UCSD-AML1 (cell line): Measurements from ENCODE around the gene CD47.

Experiments
- DNase-seq: peaks from one replicate; lab custom pipeline; 2025; ENCODE audit not compliant: unreplicated experiment; lab: John Stamatoyannopoulos, UW

The CD47 gene

GRCh38 chr3:108117241-108117775, 26.5 kb upstream of the CD47 start:
- peak; percentile 11 for DNase-seq

- no peak for DNase-seq
These were observed 23.7 kb upstream of the CD47 start for GRCh38 chr3:108114423-108115065.

- DNase-seq: no peak
These were observed 23.1 kb upstream of the CD47 start for GRCh38 chr3:108113975-108114374.

GRCh38 chr3:108110934-108111333, 20.1 kb upstream of the CD47 start:
- DNase-seq: no peak

- DNase-seq: no peak
These were observed 17.6 kb upstream of the CD47 start for GRCh38 chr3:108108416-108108815.

GRCh38 chr3:108106449-108106848, 15.6 kb upstream of the CD47 start:
- no peak for DNase-seq

- DNase-seq: no peak
These were observed 15.2 kb upstream of the CD47 start for GRCh38 chr3:108106031-108106430.

- DNase-seq: peak; percentile 15
These were observed 13.3 kb upstream of the CD47 start for GRCh38 chr3:108103886-108104797.

- peak; percentile 18 for DNase-seq
These were observed 12.4 kb upstream of the CD47 start for GRCh38 chr3:108103040-108103751.

- DNase-seq: no peak
These were observed 11.7 kb upstream of the CD47 start for GRCh38 chr3:108102420-108103039.

GRCh38 chr3:108100906-108101660, 10.3 kb upstream of the CD47 start:
- DNase-seq: no peak

GRCh38 chr3:108099679-108100428, 9.0 kb upstream of the CD47 start:
- DNase-seq: peak; percentile 82

GRCh38 chr3:108099244-108099643, 8.4 kb upstream of the CD47 start:
- DNase-seq: peak; percentile 21

GRCh38 chr3:108098003-108098370, 7.2 kb upstream of the CD47 start:
- DNase-seq: no peak

- DNase-seq: no peak
These were observed 6.6 kb upstream of the CD47 start for GRCh38 chr3:108097322-108098002.

GRCh38 chr3:108096532-108097321, 5.9 kb upstream of the CD47 start:
- DNase-seq: peak; percentile 6

- DNase-seq: no peak
These were observed 2.8 kb upstream of the CD47 start for GRCh38 chr3:108093616-108094015.

GRCh38 chr3:108093021-108093420, 2.2 kb upstream of the CD47 start:
- DNase-seq: no peak
